Neural cell (in vitro differentiated cells): ENCODE data around the gene ZBED4. TPM values are rescaled to one million over a fixed set of nuclear protein-coding genes. Genes with fewer than 3 reads are reported as not detected.

ENCODE experiments used
- H2AFZ ChIP-seq: fragments of 200-600, 300-800 bp; sonication (generic), shearing (Covaris generic); 2 replicates; pipeline ENCODE4 v1.6.0; 2014; ENCODE audit warnings: low read depth, mild to moderate bottlenecking, antibody characterized with exemption, low read length, moderate library complexity
- H3F3A ChIP-seq: fragments of 200-600 bp; shearing (Covaris generic); 2 replicates; pipeline ENCODE4 v1.6.1; 2016; ENCODE audit warnings: mild to moderate bottlenecking, moderate library complexity, mixed read lengths, antibody characterized with exemption, low read length; ENCODE audit not compliant: insufficient read depth, poor library complexity, severe bottlenecking
- H3K27ac ChIP-seq: fragments of 200-600, 300-800 bp; sonication (generic), shearing (Covaris generic); 2 replicates; pipeline ENCODE4 v1.5.1; 2014; ENCODE audit warnings: mild to moderate bottlenecking, low read length, moderate library complexity
- H3K27me3 ChIP-seq: fragments of 300-800, 200-600 bp; sonication (generic), shearing (Covaris generic); 2 replicates; pipeline ENCODE4 v1.6.0; 2014; ENCODE audit warnings: mild to moderate bottlenecking, low read depth, low read length, moderate library complexity; ENCODE audit not compliant: insufficient read depth
- H3K36me3 ChIP-seq: fragments of 300-800, 200-600 bp; sonication (generic), shearing (Covaris generic); 2 replicates; pipeline ENCODE4 v1.5.1; 2014; ENCODE audit warnings: mild to moderate bottlenecking, antibody characterized with exemption, low read length, moderate library complexity; ENCODE audit not compliant: insufficient read depth
- H3K4me2 ChIP-seq: fragments of 300-800, 200-600 bp; sonication (generic), shearing (Covaris generic); 2 replicates; pipeline ENCODE4 v1.6.0; 2014; ENCODE audit warnings: mild to moderate bottlenecking, low read length
- H3K4me3 ChIP-seq: fragments of 300-800, 200-600 bp; sonication (generic), shearing (Covaris generic); 2 replicates; pipeline ENCODE4 v1.5.1; 2014; ENCODE audit warnings: mild to moderate bottlenecking, low read length, moderate library complexity
- H3K79me2 ChIP-seq: fragments of 200-600 bp; shearing (Covaris generic); replicated peaks from 2 replicates; pipeline ENCODE4 v1.6.0; 2014; ENCODE audit warnings: mild to moderate bottlenecking, low read length, moderate library complexity; ENCODE audit not compliant: insufficient read depth
- H3K9ac ChIP-seq: fragments of 300-800, 200-600 bp; sonication (generic), shearing (Covaris generic); 2 replicates; pipeline ENCODE4 v1.6.1; 2016; ENCODE audit warnings: mild to moderate bottlenecking, low read length, mixed read lengths
- H3K9me2 ChIP-seq: fragments of 200-600 bp; shearing (Covaris generic); 2 replicates; pipeline ENCODE4 v1.6.1; 2016; ENCODE audit warnings: mild to moderate bottlenecking, low read length, mixed read lengths; ENCODE audit not compliant: insufficient read depth
- H3K9me3 ChIP-seq: fragments of 200-600, 300-800 bp; sonication (generic), shearing (Covaris generic); 2 replicates; pipeline ENCODE4 v1.6.1; 2016; ENCODE audit warnings: mild to moderate bottlenecking, mixed run types, low read length, moderate library complexity, mixed read lengths
- H4K20me1 ChIP-seq: fragments of 200-600 bp; shearing (Covaris generic); 2 replicates; pipeline ENCODE4 v1.6.1; 2016; ENCODE audit warnings: mild to moderate bottlenecking, mixed run types; ENCODE audit not compliant: insufficient read depth
- CTCF ChIP-seq: fragments of 450-650 bp; IDR thresholded peaks from 2 replicates; pipeline ENCODE4 v1.5.1; 2014; ENCODE audit warnings: antibody characterized with exemption, mild to moderate bottlenecking, moderate library complexity; ENCODE audit not compliant: poor library complexity, severe bottlenecking
- EP300 ChIP-seq: fragments of 450-650 bp; conservative IDR thresholded peaks from 2 replicates; pipeline ENCODE4 v1.6.1; 2014; ENCODE audit warnings: antibody characterized with exemption, mild to moderate bottlenecking, moderate library complexity; ENCODE audit not compliant: poor library complexity, severe bottlenecking
- EZH2 ChIP-seq: fragments of 200-600, 300-800 bp; shearing (Covaris generic), sonication (generic); IDR thresholded peaks from 2 replicates; pipeline ENCODE4 v1.6.1; 2014; ENCODE audit warnings: antibody characterized with exemption, low read length, borderline replicate concordance, mild to moderate bottlenecking; ENCODE audit not compliant: insufficient read depth, poor library complexity, severe bottlenecking
- MXI1 ChIP-seq: fragments of 450-650 bp; conservative IDR thresholded peaks from 2 replicates; pipeline ENCODE4 v1.6.1; 2014; ENCODE audit warnings: antibody characterized with exemption, mild to moderate bottlenecking; ENCODE audit not compliant: poor library complexity, severe bottlenecking
- POLR2AphosphoS5 ChIP-seq: IDR thresholded peaks from 2 replicates; pipeline ENCODE4 v1.6.1; 2012
- RAD21 ChIP-seq: fragments of 450-650 bp; conservative IDR thresholded peaks from 2 replicates; pipeline ENCODE4 v1.6.1; 2014; ENCODE audit warnings: antibody characterized with exemption, mild to moderate bottlenecking, moderate library complexity
- REST ChIP-seq: IDR thresholded peaks from 2 replicates; pipeline ENCODE4 v1.6.1; 2012; ENCODE audit warnings: borderline replicate concordance
- SMC3 ChIP-seq: fragments of 450-650 bp; conservative IDR thresholded peaks from 2 replicates; pipeline ENCODE4 v1.6.1; 2014; ENCODE audit warnings: antibody characterized with exemption, mild to moderate bottlenecking, moderate library complexity; ENCODE audit not compliant: poor library complexity
- TAF1 ChIP-seq: IDR thresholded peaks from 2 replicates; pipeline ENCODE4 v1.6.1; 2012; ENCODE audit warnings: low read depth
- polyA plus RNA-seq: library from polyadenylated mRNA; depleted of rRNA; stranded (reverse); fragments of >200 nt; gene quantifications from 2 replicates; pipeline ENCODE4 v1.2.3, GENCODE V29; 2014

The ZBED4 gene
- polyA plus RNA-seq, 1 donor from 2014 or later: 15.0 TPM

- TF ChIP-seq REST: no peak
- TF ChIP-seq POLR2AphosphoS5: no peak
- no peak for TF ChIP-seq RAD21
- no peak for TF ChIP-seq MXI1
- TF ChIP-seq SMC3: no peak
- no peak for TF ChIP-seq TAF1
- no peak for TF ChIP-seq EP300
- no peak for TF ChIP-seq CTCF
- TF ChIP-seq EZH2: no peak
- peaks cover 10% of the 10 kb centered on the region for H3K36me3 ChIP-seq
- peak within 1 kb of the TSS; percentile 36 for H2AFZ ChIP-seq
- peak within 1 kb of the TSS; percentile 96 for H3K4me2 ChIP-seq
- H3K9me3 ChIP-seq: peaks cover 4% of the 10 kb centered on the region
- no peaks in the 10 kb centered on the region for H3F3A ChIP-seq
- H4K20me1 ChIP-seq: peaks cover 26% of the 10 kb centered on the region
- no peaks in the 10 kb centered on the region for H3K27me3 ChIP-seq
- H3K9me2 ChIP-seq: no peaks in the 10 kb centered on the region
- peak within 1 kb of the TSS; percentile 93 for H3K27ac ChIP-seq
- H3K4me3 ChIP-seq: peak within 1 kb of the TSS; percentile 88
- H3K9ac ChIP-seq: peak within 1 kb of the TSS; percentile 93
- peaks cover 44% of the 10 kb centered on the region for H3K79me2 ChIP-seq
These were observed 25.6 kb upstream of the ZBED4 start, which contains the start of gene BRD1 for GRCh38 chr22:49827853-49828598. TSS of gene BRD1 (minus strand) at chr22:49827873. CDS start at chr22:49824317, 3,556 bp downstream.

GRCh38 chr22:49828599-49828965 is 25.1 kb upstream of the ZBED4 start:
- no peak overlapping the region for H2AFZ ChIP-seq
- no peaks in the 10 kb centered on the region for H3F3A ChIP-seq
- H3K27me3 ChIP-seq: no peaks in the 10 kb centered on the region
- H3K4me3 ChIP-seq: peak overlapping the region; percentile 65
- peaks cover 4% of the 10 kb centered on the region for H3K9me3 ChIP-seq
- peaks cover 39% of the 10 kb centered on the region for H3K79me2 ChIP-seq
- H3K9ac ChIP-seq: peak overlapping the region; percentile 93
- peaks cover 5% of the 10 kb centered on the region for H3K36me3 ChIP-seq
- no peaks in the 10 kb centered on the region for H3K9me2 ChIP-seq
- peaks cover 25% of the 10 kb centered on the region for H4K20me1 ChIP-seq
- H3K4me2 ChIP-seq: no peak overlapping the region
- H3K27ac ChIP-seq: peak overlapping the region; percentile 93
- TF ChIP-seq EZH2 (no peak), POLR2AphosphoS5 (no peak), TAF1 (no peak), REST (no peak), SMC3 (no peak), EP300 (no peak), CTCF (no peak), RAD21 (no peak), MXI1 (no peak)
